Lung (tissue), 12 donors: Measurements from ENCODE around the gene NIT2. TPM values are rescaled to one million over a fixed set of nuclear protein-coding genes. Genes with fewer than 3 reads are reported as not detected.

ENCODE experiments used
- ATAC-seq: fragments of 200-7000 bp; cut with Tn5 transposase; one replicate; pipeline ENCODE4 v1.9.1; 2020; ENCODE audit warnings: moderate number of reproducible peaks; ENCODE audit not compliant: insufficient read depth, low FRiP score
- DNase-seq, 3 donors: peaks; one replicate each; pipeline ENCODE4 v3.0.0-alpha.2; 2013 to 2017
- H3K27ac ChIP-seq, 2 donors: one replicate each; pipeline ENCODE4 v1.5.1; 2013; ENCODE audit warnings: mild to moderate bottlenecking in 2 of 2, moderate library complexity in 2 of 2, control low read depth in 1 of 2, inconsistent platforms in 1 of 2, low read depth in 1 of 2, low read length in 1 of 2
- H3K27me3 ChIP-seq, 3 donors: one replicate each; pipeline ENCODE4 v1.5.1; 2013; ENCODE audit warnings: low read length in 2 of 3; ENCODE audit not compliant: control insufficient read depth in 3 of 3, insufficient read depth in 3 of 3
- H3K36me3 ChIP-seq, 4 donors: one replicate each; pipeline ENCODE4 v1.5.1; 2013; ENCODE audit warnings: low read length in 4 of 4, mild to moderate bottlenecking in 1 of 4, moderate library complexity in 1 of 4; ENCODE audit not compliant: control insufficient read depth in 4 of 4, insufficient read depth in 4 of 4
- H3K4me1 ChIP-seq, 5 donors: one replicate each; pipeline ENCODE4 v1.5.1; 2013; ENCODE audit warnings: low read length in 5 of 5, mild to moderate bottlenecking in 2 of 5, moderate library complexity in 1 of 5; ENCODE audit not compliant: control insufficient read depth in 5 of 5, insufficient read depth in 5 of 5
- H3K4me3 ChIP-seq: one replicate; pipeline ENCODE4 v1.5.1; 2013; ENCODE audit warnings: mild to moderate bottlenecking, control low read depth, moderate library complexity
- H3K9ac ChIP-seq, 2 donors: one replicate each; pipeline ENCODE4 v1.5.1; 2013; ENCODE audit warnings: low read length in 2 of 2, control low read depth in 1 of 2; ENCODE audit not compliant: insufficient read depth in 1 of 2
- H3K9me3 ChIP-seq, 4 donors: one replicate each; pipeline ENCODE4 v1.5.1; 2013; ENCODE audit warnings: low read length in 3 of 4, mild to moderate bottlenecking in 1 of 4, moderate library complexity in 1 of 4; ENCODE audit not compliant: control insufficient read depth in 4 of 4, insufficient read depth in 3 of 4
- WGBS, 2 donors: extraction: QIAGEN DNeasy Blood & Tissue Kit; methylation state at CpG; one replicate each; pipeline ENCODE4 v1.1.7; 2013; 5-methylcytosine and 5-hydroxymethylcytosine counted together
- polyA plus RNA-seq, 2 donors: library from polyadenylated mRNA; stranded (reverse); fragments of 200-250 nt; gene quantifications; one replicate each; pipeline ENCODE4 v1.2.1, GENCODE V29; 2013
- total RNA-seq, 2 donors: library from RNA; depleted of rRNA in 1 of 2; stranded (reverse); fragments of >200 nt in 1 of 2; gene quantifications; one replicate each; pipeline ENCODE4 v1.2.1, GENCODE V29; 2014 to 2021
- TF ChIP-seq, protein P1 (sequence below): IDR thresholded peaks from 2 replicates; pipeline ENCODE4 v1.5.1; 2012; ENCODE audit warnings: mild to moderate bottlenecking; ENCODE audit errors: control extremely low read depth, extremely low read depth
- donor health status: control.
- donor health status: control.
- donor health status: Bipolar disorder and iron deficiency.
- donor health status: healthy.
- donor health status: DM: yes; HTN: yes; CAD: no.

Gene NIT2
- total and polyA plus RNA-seq, 4 donors = 20.2 to 42.0 (median 29.3) TPM

DNA sequence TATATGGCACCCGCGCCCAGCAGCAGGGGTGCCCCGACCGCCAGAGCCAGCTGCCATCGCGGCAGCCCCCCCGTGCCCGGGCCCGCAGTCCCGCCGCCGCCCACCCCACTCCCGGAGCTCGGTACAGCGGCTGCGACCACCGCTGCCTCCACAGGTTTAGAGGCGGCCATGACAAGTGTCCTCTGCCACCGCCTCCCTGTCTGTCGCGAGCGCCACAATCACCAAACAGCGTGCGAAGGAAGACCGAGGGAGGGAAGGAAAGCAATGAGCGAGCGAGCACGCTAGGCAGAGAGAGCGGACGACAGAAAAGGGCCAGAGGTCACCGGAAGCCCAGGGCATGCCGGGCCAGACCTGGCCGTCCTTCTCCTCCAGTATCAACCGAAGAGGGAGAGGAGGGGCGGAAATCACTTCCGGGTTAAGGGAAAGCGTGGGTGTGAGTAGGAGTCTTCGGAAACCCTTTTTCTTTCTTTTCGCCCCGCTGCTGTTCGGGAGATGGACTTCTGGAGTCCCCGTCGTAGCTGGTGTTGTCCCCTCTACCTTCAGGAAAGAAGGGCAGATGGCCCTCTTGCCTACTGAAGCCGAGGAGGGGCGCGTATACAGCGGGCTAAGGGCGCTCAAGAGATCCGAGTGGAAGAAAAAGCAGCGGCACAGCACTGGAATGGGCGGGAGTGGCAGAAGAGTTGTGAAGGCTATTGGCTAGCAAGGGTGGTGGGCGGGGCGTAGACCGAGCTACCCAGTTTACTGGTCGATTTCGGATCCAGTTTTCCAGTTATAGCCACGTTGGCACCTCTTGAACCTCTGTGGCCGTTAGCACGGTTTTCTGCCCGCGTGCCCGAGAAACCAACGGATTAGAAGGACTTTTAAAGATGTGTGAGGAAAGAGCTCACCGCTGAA is 66.5 kb downstream of the NIT2 start, which contains the start of the genes LNP1 and TOMM70:
LNP1 (plus strand) TSS at position 760 of the 894 bp plus-strand sequence. CDS start 28,191 bp downstream, outside the sequence.
TOMM70 (minus strand) TSS at position 310 of the 894 bp plus-strand sequence; CDS start at position 170, 140 bp downstream.
- WGBS, 2 donors = 0 to 1% methylated on average over 54 to 64 of the region's 64 CpGs
- Histone ChIP-seq H3K9ac (peak within 1 kb of the TSS; percentile 65 to 100), H3K27ac (peak within 1 kb of the TSS; percentile 96 to 97), H3K4me1 (peaks cover 5 to 32% (median 14%) of the 10 kb centered on the region in 5 donors), H3K27me3 (no peaks in the 10 kb centered on the region), H3K9me3 (no peaks in the 10 kb centered on the region), H3K36me3 (peaks cover 0 to 2% (median 0%) of the 10 kb centered on the region in 4 donors), H3K4me3 (peak within 1 kb of the TSS; percentile 96)
- DNase-seq = peak; percentile 97 to 99 (median 99)
- ATAC-seq = peak; percentile 97
- TF ChIP-seq, protein P1, sequence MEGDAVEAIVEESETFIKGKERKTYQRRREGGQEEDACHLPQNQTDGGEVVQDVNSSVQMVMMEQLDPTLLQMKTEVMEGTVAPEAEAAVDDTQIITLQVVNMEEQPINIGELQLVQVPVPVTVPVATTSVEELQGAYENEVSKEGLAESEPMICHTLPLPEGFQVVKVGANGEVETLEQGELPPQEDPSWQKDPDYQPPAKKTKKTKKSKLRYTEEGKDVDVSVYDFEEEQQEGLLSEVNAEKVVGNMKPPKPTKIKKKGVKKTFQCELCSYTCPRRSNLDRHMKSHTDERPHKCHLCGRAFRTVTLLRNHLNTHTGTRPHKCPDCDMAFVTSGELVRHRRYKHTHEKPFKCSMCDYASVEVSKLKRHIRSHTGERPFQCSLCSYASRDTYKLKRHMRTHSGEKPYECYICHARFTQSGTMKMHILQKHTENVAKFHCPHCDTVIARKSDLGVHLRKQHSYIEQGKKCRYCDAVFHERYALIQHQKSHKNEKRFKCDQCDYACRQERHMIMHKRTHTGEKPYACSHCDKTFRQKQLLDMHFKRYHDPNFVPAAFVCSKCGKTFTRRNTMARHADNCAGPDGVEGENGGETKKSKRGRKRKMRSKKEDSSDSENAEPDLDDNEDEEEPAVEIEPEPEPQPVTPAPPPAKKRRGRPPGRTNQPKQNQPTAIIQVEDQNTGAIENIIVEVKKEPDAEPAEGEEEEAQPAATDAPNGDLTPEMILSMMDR = no peak

DNA sequence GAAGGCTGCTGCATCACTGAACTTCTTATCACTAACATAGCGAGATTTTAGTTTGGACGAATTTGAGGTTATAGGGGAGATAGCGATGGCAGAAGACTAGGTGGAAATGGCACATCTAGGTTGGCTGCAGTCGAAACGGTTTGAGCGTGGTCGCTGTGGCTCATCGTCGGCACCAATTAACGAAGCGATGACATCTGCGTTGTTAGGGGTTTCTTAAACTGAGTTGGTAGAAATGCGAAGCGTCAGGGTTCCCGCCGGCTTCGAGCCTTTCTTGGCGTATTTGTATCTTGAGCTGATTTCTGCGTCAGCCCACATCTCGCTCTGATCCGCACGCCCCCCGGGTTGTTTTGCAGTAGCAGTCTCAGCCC is 67.1 kb downstream of the NIT2 start:
- no peak for ATAC-seq
- H3K27me3 ChIP-seq = no peaks in the 10 kb centered on the region
- WGBS, 2 donors = 0% methylated on average over 23 of the region's 23 CpGs
- H3K4me1 ChIP-seq = peaks cover 5 to 32% (median 14%) of the 10 kb centered on the region in 5 donors
- H3K9me3 ChIP-seq = no peaks in the 10 kb centered on the region
- peaks cover 0 to 2% (median 0%) of the 10 kb centered on the region in 4 donors for H3K36me3 ChIP-seq
- TF ChIP-seq, protein P1 = no peak
- DNase-seq = peak in 2 of 3 donors; percentile 60 to 76
- H3K9ac ChIP-seq = peak overlapping the region; percentile 65 to 100
- H3K4me3 ChIP-seq = peak overlapping the region; percentile 96
- peak overlapping the region; percentile 96 to 97 for H3K27ac ChIP-seq

DNA sequence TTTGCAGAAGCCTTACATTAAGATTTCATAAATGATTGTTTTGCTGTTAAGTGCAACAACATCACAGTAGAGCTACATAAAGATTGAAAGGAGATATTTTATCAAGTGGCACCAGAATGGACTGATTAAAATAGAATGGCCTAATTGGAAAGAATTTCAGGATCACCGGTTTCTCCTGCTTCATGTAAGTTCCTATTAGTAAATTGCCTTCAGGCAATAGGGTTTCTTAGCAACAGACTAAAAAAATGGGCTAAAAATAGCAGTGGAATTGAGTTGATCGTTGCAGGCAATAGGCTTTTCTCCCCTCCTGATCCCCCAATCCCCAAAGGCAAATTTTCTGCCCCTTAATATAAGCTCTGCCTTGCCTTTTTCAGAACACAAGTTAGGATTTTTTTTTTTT is 67.7 kb downstream of the NIT2 start:
- TF ChIP-seq, protein P1 = no peak
- Histone ChIP-seq H3K9ac (peak overlapping the region; percentile 65 to 100), H3K36me3 (peaks cover 0 to 7% (median 0%) of the 10 kb centered on the region in 4 donors), H3K27me3 (no peaks in the 10 kb centered on the region), H3K4me1 (peaks cover 5 to 32% (median 14%) of the 10 kb centered on the region in 5 donors), H3K27ac (no peak overlapping the region), H3K4me3 (no peak overlapping the region), H3K9me3 (peaks cover 0 to 2% (median 0%) of the 10 kb centered on the region in 4 donors)
- ATAC-seq = no peak
- DNase-seq = peak; percentile 33 to 86 (median 82)
- 0 to 7% methylated on average over 2 of the region's 2 CpGs for WGBS, 2 donors
